ENCODE data around the gene MMD2. TPM values are rescaled to one million over a fixed set of nuclear protein-coding genes. Genes with fewer than 3 reads are reported as not detected.
"Not testable (repeated sequence)": the region's sequence is repeated elsewhere in the genome, so short reads cannot be mapped to it uniquely, and the experiment has no call there.

The MMD2 gene
- total RNA-seq, 2 experiments from 2014 or later, result not detected

- Mint-ChIP-seq H3K4me3 (peak overlapping the region; percentile 41), H3K36me3 (peaks cover 28% of the 10 kb centered on the region), H3K4me1 (ENCODE audit: low read depth) (peaks cover 28% of the 10 kb centered on the region)
- intact Hi-C loops (cut with micrococcal nuclease); CTCF ChIA-PET; DNase-seq; H3K9me3 Mint-ChIP-seq; H3K27me3 Mint-ChIP-seq; POLR2A ChIA-PET; H3K27ac Mint-ChIP-seq: not testable (repeated sequence)
These were observed 16.6 kb upstream of the MMD2 start for GRCh38 chr7:4975626-4976025.

GRCh38 chr7:4973728-4974198 is 14.8 kb upstream of the MMD2 start:
- Mint-ChIP-seq H3K27me3 (no peaks in the 10 kb centered on the region), H3K27ac (peak overlapping the region; percentile 92), H3K9me3 (no peaks in the 10 kb centered on the region), H3K4me1 (ENCODE audit: low read depth) (peaks cover 19% of the 10 kb centered on the region), H3K4me3 (peak overlapping the region; percentile 97), H3K36me3 (peaks cover 21% of the 10 kb centered on the region)
- ChIA-PET POLR2A (interaction anchor here (0.9 to 1.1 kb wide), 2 partner anchors 181 to 198 kb away, joined by 4 read pairs; partner anchors contain the start of gene AP5Z1), CTCF (interaction anchor here (0.6 to 2.3 kb wide), 41 partner anchors 9 to 725 kb away, joined by 3 to 46 read pairs (median 4); partner anchors contain the start of genes AP5Z1, RADIL and RBAK)
- intact Hi-C loops (cut with micrococcal nuclease), result loop anchor here (1.0 to 5.0 kb wide), 3 partner anchors 72 to 331 kb away; partner anchors contain the start of gene RBAK
- peak; percentile 96 for DNase-seq

GRCh38 chr7:4972446-4972845 is 13.5 kb upstream of the MMD2 start:
- H3K27me3 Mint-ChIP-seq, H3K27ac Mint-ChIP-seq, H3K9me3 Mint-ChIP-seq, DNase-seq, POLR2A ChIA-PET, H3K4me3 Mint-ChIP-seq: not testable (repeated sequence)
- Mint-ChIP-seq H3K36me3 (peaks cover 13% of the 10 kb centered on the region), H3K4me1 (ENCODE audit: low read depth) (peaks cover 13% of the 10 kb centered on the region)
- intact Hi-C loops (cut with micrococcal nuclease), result loop anchor here (5.0 kb wide), 1 partner anchor 330 kb away; no protein-coding TSS in a partner anchor
- CTCF ChIA-PET, result interaction anchor here (2.3 kb wide), 1 partner anchor 114 kb away, joined by 46 read pairs; no protein-coding TSS in a partner anchor

GRCh38 chr7:4965295-4966022 is 6.5 kb upstream of the MMD2 start:
- Mint-ChIP-seq H3K4me1 (ENCODE audit: low read depth) (no peaks in the 10 kb centered on the region), H3K9me3 (no peaks in the 10 kb centered on the region), H3K27me3 (peaks cover 13% of the 10 kb centered on the region), H3K4me3 (no peak overlapping the region), H3K27ac (no peak overlapping the region), H3K36me3 (no peaks in the 10 kb centered on the region)
- intact Hi-C loops (cut with micrococcal nuclease), result no loop called here
- CTCF ChIA-PET, result no interaction called here
- no peak for DNase-seq
- POLR2A ChIA-PET, result no interaction called here

- H3K4me1 Mint-ChIP-seq (ENCODE audit: low read depth), result no peaks in the 10 kb centered on the region
- no peaks in the 10 kb centered on the region for H3K36me3 Mint-ChIP-seq
- no peak overlapping the region for H3K27ac Mint-ChIP-seq
These were observed 5.5 kb upstream of the MMD2 start for GRCh38 chr7:4964506-4964905.

GRCh38 chr7:4962872-4963775 is 4.1 kb upstream of the MMD2 start:
- no peak overlapping the region for H3K4me3 Mint-ChIP-seq
- no peaks in the 10 kb centered on the region for H3K36me3 Mint-ChIP-seq
- H3K27me3 Mint-ChIP-seq, result peaks cover 18% of the 10 kb centered on the region
- POLR2A ChIA-PET, result no interaction called here
- CTCF ChIA-PET, result no interaction called here
- no peaks in the 10 kb centered on the region for H3K9me3 Mint-ChIP-seq
- H3K27ac Mint-ChIP-seq, result no peak overlapping the region
- DNase-seq, result no peak
- H3K4me1 Mint-ChIP-seq (ENCODE audit: low read depth), result peaks cover 5% of the 10 kb centered on the region
- intact Hi-C loops (cut with micrococcal nuclease), result no loop called here

More at GRCh38 chr7:4964506-4964905, 5.5 kb upstream of the MMD2 start:
- CTCF ChIA-PET, result interaction anchor here (0.6 kb wide), 1 partner anchor 10 kb away, joined by 3 read pairs; no protein-coding TSS in a partner anchor
- POLR2A ChIA-PET, result no interaction called here
- no peak for DNase-seq
- Mint-ChIP-seq H3K9me3 (no peaks in the 10 kb centered on the region), H3K4me3 (no peak overlapping the region), H3K27me3 (peaks cover 13% of the 10 kb centered on the region)
- intact Hi-C loops (cut with micrococcal nuclease), result no loop called here

- Mint-ChIP-seq H3K36me3 (no peaks in the 10 kb centered on the region), H3K9me3 (no peaks in the 10 kb centered on the region), H3K27ac (no peak overlapping the region), H3K4me3 (no peak overlapping the region), H3K4me1 (ENCODE audit: low read depth) (peaks cover 5% of the 10 kb centered on the region), H3K27me3 (peaks cover 29% of the 10 kb centered on the region)
- no peak for DNase-seq
- POLR2A ChIA-PET, result no interaction called here
- CTCF ChIA-PET, result no interaction called here
- intact Hi-C loops (cut with micrococcal nuclease), result no loop called here
These were observed 1.4 kb upstream of the MMD2 start for GRCh38 chr7:4960363-4960762.

GRCh38 chr7:4959893-4960292 is 906 bp upstream of the MMD2 start:
- CTCF ChIA-PET, result no interaction called here
- H3K36me3 Mint-ChIP-seq, result no peaks in the 10 kb centered on the region
- H3K4me3 Mint-ChIP-seq, result no peak overlapping the region
- peaks cover 34% of the 10 kb centered on the region for H3K27me3 Mint-ChIP-seq
- POLR2A ChIA-PET, result no interaction called here
- no peak for DNase-seq
- intact Hi-C loops (cut with micrococcal nuclease), result no loop called here
- no peak overlapping the region for H3K27ac Mint-ChIP-seq
- peaks cover 5% of the 10 kb centered on the region for H3K4me1 Mint-ChIP-seq (ENCODE audit: low read depth)
- no peaks in the 10 kb centered on the region for H3K9me3 Mint-ChIP-seq

- Mint-ChIP-seq H3K4me1 (ENCODE audit: low read depth) (peaks cover 5% of the 10 kb centered on the region), H3K4me3 (no peak overlapping the region), H3K27me3 (peaks cover 34% of the 10 kb centered on the region), H3K9me3 (no peaks in the 10 kb centered on the region), H3K36me3 (no peaks in the 10 kb centered on the region), H3K27ac (no peak overlapping the region)
- intact Hi-C loops (cut with micrococcal nuclease), result no loop called here
- CTCF ChIA-PET, result no interaction called here
- no peak for DNase-seq
- POLR2A ChIA-PET, result no interaction called here
These were observed 319 bp upstream of the MMD2 start for GRCh38 chr7:4959306-4959705.

- Mint-ChIP-seq H3K27ac (no peak overlapping the region), H3K36me3 (no peaks in the 10 kb centered on the region), H3K4me3 (no peak overlapping the region), H3K4me1 (ENCODE audit: low read depth) (peaks cover 5% of the 10 kb centered on the region), H3K9me3 (no peaks in the 10 kb centered on the region), H3K27me3 (peaks cover 32% of the 10 kb centered on the region)
- intact Hi-C loops (cut with micrococcal nuclease), result no loop called here
- POLR2A ChIA-PET, result no interaction called here
- DNase-seq, result no peak
- CTCF ChIA-PET, result interaction anchor here (0.6 kb wide), 1 partner anchor 10 kb away, joined by 3 read pairs; no protein-coding TSS in a partner anchor
These were observed 1.0 kb downstream of the MMD2 start for GRCh38 chr7:4957847-4958476.

GRCh38 chr7:4951903-4952636 is 6.9 kb downstream of the MMD2 start:
- Mint-ChIP-seq H3K36me3 (no peaks in the 10 kb centered on the region), H3K27ac (no peak overlapping the region), H3K9me3 (no peaks in the 10 kb centered on the region), H3K4me3 (no peak overlapping the region), H3K27me3 (peaks cover 31% of the 10 kb centered on the region), H3K4me1 (ENCODE audit: low read depth) (no peaks in the 10 kb centered on the region)
- ChIA-PET CTCF (no interaction called here), POLR2A (no interaction called here)
- intact Hi-C loops (cut with micrococcal nuclease), result no loop called here
- no peak for DNase-seq

All from activated CD4-positive, alpha-beta memory T cell treated with anti-CD3 and anti-CD28 coated beads for 36 hours (primary cell).